Liver (tissue), 9 donors: Measurements from ENCODE around the gene CCDC141. TPM values are rescaled to one million over a fixed set of nuclear protein-coding genes. Genes with fewer than 3 reads are reported as not detected.

Source experiments
- DNase-seq: peaks from one replicate; pipeline ENCODE4 v3.0.0-alpha.2; 2017; ENCODE audit warnings: low spot score
- H3K27ac ChIP-seq, 2 donors: one replicate each; pipeline ENCODE4 v1.7.0; 2013; ENCODE audit warnings: inconsistent platforms in 2 of 2, low read length in 2 of 2, control low read depth in 1 of 2, low read depth in 1 of 2, mild to moderate bottlenecking in 1 of 2
- H3K27me3 ChIP-seq, 4 donors: one replicate each; pipeline versions ENCODE4 v1.6.1 to v1.7.0; 2013; ENCODE audit warnings: low read length in 3 of 4, inconsistent platforms in 1 of 4, mild to moderate bottlenecking in 1 of 4, moderate library complexity in 1 of 4; ENCODE audit not compliant: control insufficient read depth in 4 of 4, insufficient read depth in 4 of 4
- H3K36me3 ChIP-seq, 4 donors: one replicate each; pipeline versions ENCODE4 v1.6.1 to v1.7.0; 2013; ENCODE audit warnings: low read length in 3 of 4, mild to moderate bottlenecking in 3 of 4, low read depth in 1 of 4, moderate library complexity in 1 of 4; ENCODE audit not compliant: control insufficient read depth in 4 of 4, insufficient read depth in 3 of 4
- H3K4me1 ChIP-seq, 4 donors: one replicate each; pipeline versions ENCODE4 v1.6.1 to v1.7.0; 2013; ENCODE audit warnings: low read length in 3 of 4, mild to moderate bottlenecking in 3 of 4, moderate library complexity in 1 of 4; ENCODE audit not compliant: control insufficient read depth in 4 of 4, insufficient read depth in 4 of 4
- H3K4me3 ChIP-seq, 3 donors: one replicate each; pipeline versions ENCODE4 v1.6.1 to v1.7.0; 2013; ENCODE audit warnings: low read length in 3 of 3, control low read depth in 1 of 3, low read depth in 1 of 3, mild to moderate bottlenecking in 1 of 3
- H3K9ac ChIP-seq, 2 donors: one replicate each; pipeline ENCODE4 v1.7.0; 2013; ENCODE audit warnings: low read length in 2 of 2, mild to moderate bottlenecking in 2 of 2, moderate library complexity in 2 of 2, control low read depth in 1 of 2, low read depth in 1 of 2
- H3K9me3 ChIP-seq, 4 donors: one replicate each; pipeline versions ENCODE4 v1.6.1 to v1.7.0; 2013; ENCODE audit warnings: low read length in 3 of 4; ENCODE audit not compliant: control insufficient read depth in 4 of 4
- HNF4A ChIP-seq, 2 donors: conservative IDR thresholded peaks; 2 replicates each; pipeline ENCODE4 v1.6.1; 2016; ENCODE audit warnings: antibody characterized with exemption in 2 of 2, mild to moderate bottlenecking in 2 of 2
- NR2F2 ChIP-seq: IDR thresholded peaks from 2 replicates; pipeline ENCODE4 v1.6.1; 2016; ENCODE audit warnings: antibody characterized with exemption
- REST ChIP-seq: IDR thresholded peaks from 2 replicates; pipeline ENCODE4 v1.6.1; 2016; ENCODE audit warnings: antibody characterized with exemption, mild to moderate bottlenecking
- TAF1 ChIP-seq: conservative IDR thresholded peaks from 2 replicates; pipeline ENCODE4 v1.6.1; 2016; ENCODE audit warnings: antibody characterized with exemption, mild to moderate bottlenecking
- YY1 ChIP-seq: IDR thresholded peaks from 2 replicates; pipeline ENCODE4 v1.6.1; 2016; ENCODE audit warnings: antibody characterized with exemption, mild to moderate bottlenecking
- ZBTB33 ChIP-seq: IDR thresholded peaks from 2 replicates; pipeline ENCODE4 v1.6.1; 2016; ENCODE audit warnings: antibody characterized with exemption
- WGBS: extraction: QIAGEN DNeasy Blood & Tissue Kit; methylation state at CpG from one replicate; pipeline ENCODE4 v1.1.7; 2013; 5-methylcytosine and 5-hydroxymethylcytosine counted together
- polyA plus RNA-seq, 2 donors: library from polyadenylated mRNA; stranded (reverse) in 1 of 2; unstranded in 1 of 2; fragments of 200-250 nt in 1 of 2; fragments of >200 nt in 1 of 2; fragmentation: Nextera tagmentation in 1 of 2; extraction: Ambion mirVana in 1 of 2; gene quantifications; one replicate each; pipeline versions ENCODE4 v1.2.1 to v1.2.3, GENCODE V29; 2013 to 2015
- total RNA-seq, 2 donors: library from RNA; depleted of rRNA; stranded (reverse); fragments of >200 nt; gene quantifications; one replicate each; pipeline ENCODE4 v1.2.3, GENCODE V29; 2014
- donor health status: healthy.
- donor health status: healthy.
- donor health status: healthy.
- donor health status: healthy.
- donor health status: healthy.

CCDC141 gene
- total and polyA plus RNA-seq, 4 donors, result 0.05 to 1.0 (median 0.39) TPM

- Histone ChIP-seq H3K9me3 (no peaks in the 10 kb centered on the region), H3K4me1 (no peaks in the 10 kb centered on the region), H3K36me3 (no peaks in the 10 kb centered on the region), H3K9ac (no peak overlapping the region), H3K27me3 (no peaks in the 10 kb centered on the region), H3K27ac (no peak overlapping the region), H3K4me3 (no peak overlapping the region)
- no peak for TF ChIP-seq REST
- 58% methylated on average over 3 of the region's 3 CpGs for WGBS
- no peak for DNase-seq
These were observed 179.2 kb downstream of the CCDC141 start for GRCh38 chr2:178870703-178871102.

- no peaks in the 10 kb centered on the region for H3K9me3 ChIP-seq
- WGBS, result 99% methylated on average over 2 of the region's 2 CpGs
- TF ChIP-seq ZBTB33, result no peak
- no peak for TF ChIP-seq TAF1
- no peak for TF ChIP-seq NR2F2
- TF ChIP-seq YY1, result no peak
- H3K9ac ChIP-seq, result no peak overlapping the region
- DNase-seq, result no peak
- H3K36me3 ChIP-seq, result no peaks in the 10 kb centered on the region
- H3K27me3 ChIP-seq, result peaks cover 0 to 3% (median 0%) of the 10 kb centered on the region in 4 donors
- no peaks in the 10 kb centered on the region for H3K4me1 ChIP-seq
- H3K27ac ChIP-seq, result no peak overlapping the region
- no peak overlapping the region for H3K4me3 ChIP-seq
These were observed 183.9 kb downstream of the CCDC141 start for GRCh38 chr2:178865999-178866398.

- no peaks in the 10 kb centered on the region for H3K36me3 ChIP-seq
- H3K27ac ChIP-seq, result no peak overlapping the region
- 53% methylated on average over 7 of the region's 7 CpGs for WGBS
- no peak for DNase-seq
- H3K9me3 ChIP-seq, result no peaks in the 10 kb centered on the region
- TF ChIP-seq HNF4A (conservative IDR thresholded peaks at IDR 0.05) (peak in 1 of 2 donors; percentile 11), YY1 (no peak)
- H3K9ac ChIP-seq, result no peak overlapping the region
- no peak overlapping the region for H3K4me3 ChIP-seq
- no peaks in the 10 kb centered on the region for H3K4me1 ChIP-seq
- H3K27me3 ChIP-seq, result peaks cover 0 to 3% (median 0%) of the 10 kb centered on the region in 4 donors
These were observed 184.6 kb downstream of the CCDC141 start for GRCh38 chr2:178865146-178865936.
